Aorta (tissue), 5 donors: ENCODE measurements around the gene SLC16A10. TPM values are rescaled to one million over a fixed set of nuclear protein-coding genes. Genes with fewer than 3 reads are reported as not detected.
A peak's percentile ranks its signal among the peaks of the same experiment; 100 is the strongest.

Source experiments
- ATAC-seq: fragments of 200-7000 bp; cut with Tn5 transposase; one replicate; pipeline ENCODE4 v1.9.1; 2022; ENCODE audit warnings: moderate library complexity; ENCODE audit not compliant: low FRiP score
- DNase-seq, 2 donors: peaks; one replicate each; pipeline ENCODE4 v3.0.0-alpha.2; 2020
- H3K27ac ChIP-seq, 2 donors: one replicate each; pipeline ENCODE4 v1.5.1; 2013; ENCODE audit warnings: low read length in 2 of 2, mild to moderate bottlenecking in 2 of 2, moderate library complexity in 2 of 2, control low read depth in 1 of 2, inconsistent platforms in 1 of 2, low read depth in 1 of 2
- H3K27me3 ChIP-seq, 2 donors: one replicate each; pipeline ENCODE4 v1.6.1; 2013; ENCODE audit warnings: control low read depth in 1 of 2, low read length in 1 of 2, mild to moderate bottlenecking in 1 of 2, moderate library complexity in 1 of 2; ENCODE audit not compliant: insufficient read depth in 2 of 2, control insufficient read depth in 1 of 2
- H3K36me3 ChIP-seq, 2 donors: one replicate each; pipeline ENCODE4 v1.6.1; 2013; ENCODE audit warnings: control low read depth in 1 of 2, low read length in 1 of 2, mild to moderate bottlenecking in 1 of 2; ENCODE audit not compliant: insufficient read depth in 2 of 2, control insufficient read depth in 1 of 2
- H3K4me1 ChIP-seq, 2 donors: one replicate each; pipeline ENCODE4 v1.6.1; 2013; ENCODE audit warnings: low read length in 2 of 2, control low read depth in 1 of 2, mild to moderate bottlenecking in 1 of 2, moderate library complexity in 1 of 2; ENCODE audit not compliant: insufficient read depth in 2 of 2, control insufficient read depth in 1 of 2
- H3K4me3 ChIP-seq, 2 donors: one replicate each; pipeline ENCODE4 v1.5.1; 2013; ENCODE audit warnings: low read length in 2 of 2, control low read depth in 1 of 2, mild to moderate bottlenecking in 1 of 2
- H3K9me3 ChIP-seq: one replicate; pipeline ENCODE4 v1.6.1; 2013; ENCODE audit warnings: mild to moderate bottlenecking, low read length; ENCODE audit not compliant: control insufficient read depth
- WGBS, 2 donors: extraction: QIAGEN DNeasy Blood & Tissue Kit; methylation state at CpG; one replicate each; pipeline ENCODE4 v1.1.7; 2013; 5-methylcytosine and 5-hydroxymethylcytosine counted together
- intact Hi-C, 2 donors: fragments of 100-400 bp; cut with DNase I; formaldehyde crosslinking; loops; one replicate each; pipeline versions ENCODE4 v1.14.2 to v1.15.0; 2022
- polyA plus RNA-seq, 2 donors: library from polyadenylated mRNA; stranded (reverse); fragments of 200-250 nt; gene quantifications; one replicate each; pipeline ENCODE4 v1.2.3, GENCODE V29; 2013
- total RNA-seq, 2 donors: library from RNA; stranded (reverse); fragmentation: NEBNext Ultra II Directional; extraction: Animal tissue kit (Norgen Biotek cat#: 25700); gene quantifications; one replicate each; pipeline ENCODE4 v1.2.1, GENCODE V29; 2021
- donor health status: healthy with polysubstance abuse.
- donor health status: Bipolar disorder and iron deficiency.
- donor health status: DM: no; HTN: no; CAD: no.
- donor health status: DM: no; HTN: no; CAD: no.
- donor health status: DM: yes; HTN: yes; CAD: no.

SLC16A10 gene
- total and polyA plus RNA-seq, 4 donors = 0.05 to 13.1 (median 9.0) TPM

DNA sequence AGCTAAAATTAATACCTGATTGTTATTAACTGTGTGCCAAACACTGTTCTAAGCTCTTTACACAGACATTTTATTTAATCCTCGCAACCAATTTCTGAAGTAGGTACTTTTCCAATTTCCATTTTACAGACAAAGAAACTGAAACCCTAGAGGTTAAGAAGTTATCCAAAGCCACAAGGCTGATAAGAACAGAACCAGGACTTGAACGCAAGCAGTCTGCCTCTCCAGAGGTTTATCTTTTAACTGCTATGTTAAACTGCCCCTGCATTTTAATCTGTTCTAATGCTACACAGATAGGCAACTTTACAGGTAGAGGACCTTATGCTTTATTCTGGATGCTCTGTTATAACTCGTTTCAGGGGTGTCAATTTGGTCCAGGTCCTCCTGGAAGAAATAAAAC is 118.2 kb downstream of the SLC16A10 start:
- Histone ChIP-seq H3K4me3 (no peak overlapping the region), H3K36me3 (no peaks in the 10 kb centered on the region), H3K27me3 (no peaks in the 10 kb centered on the region), H3K27ac (no peak overlapping the region), H3K4me1 (peaks cover 0 to 5% of the 10 kb centered on the region in 2 donors), H3K9me3 (no peaks in the 10 kb centered on the region)
- DNase-seq (no peak), ATAC-seq (no peak)
- 90 to 94% methylated on average over 3 of the region's 3 CpGs for WGBS, 2 donors
- intact Hi-C loops = loop anchor here in 1 of 2 donors (10.0 kb wide), 1 partner anchor 531 kb away; no protein-coding TSS in a partner anchor

DNA sequence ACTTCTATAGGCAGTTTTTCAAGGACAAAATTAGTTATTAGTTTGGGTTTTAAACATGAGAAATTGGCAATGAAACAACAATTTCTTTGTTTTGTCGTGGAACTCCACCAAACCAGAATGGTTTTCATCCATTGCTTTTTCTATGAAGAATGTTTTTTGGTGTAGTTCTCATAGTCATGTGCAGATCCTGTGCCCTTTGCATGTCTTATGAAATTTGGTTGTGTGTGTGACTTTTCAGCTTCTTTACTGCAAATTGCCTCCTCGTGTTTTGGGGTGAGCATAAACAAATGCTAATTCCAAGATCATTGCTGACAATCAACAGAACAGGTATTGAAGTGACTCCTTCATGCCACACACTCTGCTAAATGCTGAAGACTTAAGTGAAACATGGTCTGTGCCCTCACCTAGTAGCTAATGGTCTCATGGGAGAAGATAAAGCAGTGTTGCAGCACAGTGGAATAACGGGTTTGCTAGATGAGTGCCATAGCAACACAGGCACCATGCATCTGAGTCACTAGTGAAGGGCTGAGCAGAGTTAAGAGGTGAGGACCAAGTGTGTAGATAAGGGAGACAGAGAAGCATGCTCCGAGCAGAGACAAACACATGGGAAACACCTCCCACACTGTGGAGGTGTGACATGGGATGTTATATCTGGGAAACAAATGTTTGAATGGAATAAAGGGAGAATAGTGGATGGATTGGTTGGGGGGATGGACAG is 120.0 kb downstream of the SLC16A10 start:
- intact Hi-C loops = loop anchor here in 1 of 2 donors (10.0 kb wide), 1 partner anchor 532 kb away; no protein-coding TSS in a partner anchor
- H3K36me3 ChIP-seq = no peaks in the 10 kb centered on the region
- DNase-seq (no peak), ATAC-seq (no peak)
- no peak overlapping the region for H3K27ac ChIP-seq
- no peaks in the 10 kb centered on the region for H3K9me3 ChIP-seq
- WGBS, 2 donors = 79 to 81% methylated on average over 4 of the region's 4 CpGs
- H3K4me3 ChIP-seq = no peak overlapping the region
- H3K27me3 ChIP-seq = no peaks in the 10 kb centered on the region
- peaks cover 0 to 5% of the 10 kb centered on the region in 2 donors for H3K4me1 ChIP-seq

DNA sequence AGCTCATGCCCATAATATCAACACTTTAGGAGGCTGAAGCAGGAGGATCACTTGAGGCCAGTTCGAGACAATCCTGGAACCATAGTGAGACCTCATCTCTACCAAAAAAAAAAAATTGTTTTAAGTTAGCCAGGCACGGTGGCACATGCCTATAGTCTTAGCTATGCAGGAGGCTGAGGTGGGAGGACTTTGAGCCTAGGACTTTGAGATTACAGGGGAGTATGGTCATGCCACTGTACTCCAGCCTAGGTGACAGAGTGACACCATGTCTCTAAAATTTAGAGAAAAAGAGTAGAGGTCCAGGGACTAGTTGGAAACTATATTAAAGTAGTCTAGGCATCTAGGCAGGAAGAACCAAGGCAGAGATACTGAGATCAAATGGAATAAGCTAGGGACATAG is 121.6 kb downstream of the SLC16A10 start:
- H3K27ac ChIP-seq = no peak overlapping the region
- no peaks in the 10 kb centered on the region for H3K27me3 ChIP-seq
- no peak overlapping the region for H3K4me3 ChIP-seq
- DNase-seq (no peak), ATAC-seq (no peak)
- H3K9me3 ChIP-seq = no peaks in the 10 kb centered on the region
- no peaks in the 10 kb centered on the region for H3K36me3 ChIP-seq
- peaks cover 2 to 5% of the 10 kb centered on the region in 2 donors for H3K4me1 ChIP-seq
- WGBS, 2 donors = 83 to 84% methylated on average over 2 of the region's 2 CpGs
- intact Hi-C loops = loop anchor here in 1 of 2 donors (10.0 kb wide), 1 partner anchor 534 kb away; no protein-coding TSS in a partner anchor

DNA sequence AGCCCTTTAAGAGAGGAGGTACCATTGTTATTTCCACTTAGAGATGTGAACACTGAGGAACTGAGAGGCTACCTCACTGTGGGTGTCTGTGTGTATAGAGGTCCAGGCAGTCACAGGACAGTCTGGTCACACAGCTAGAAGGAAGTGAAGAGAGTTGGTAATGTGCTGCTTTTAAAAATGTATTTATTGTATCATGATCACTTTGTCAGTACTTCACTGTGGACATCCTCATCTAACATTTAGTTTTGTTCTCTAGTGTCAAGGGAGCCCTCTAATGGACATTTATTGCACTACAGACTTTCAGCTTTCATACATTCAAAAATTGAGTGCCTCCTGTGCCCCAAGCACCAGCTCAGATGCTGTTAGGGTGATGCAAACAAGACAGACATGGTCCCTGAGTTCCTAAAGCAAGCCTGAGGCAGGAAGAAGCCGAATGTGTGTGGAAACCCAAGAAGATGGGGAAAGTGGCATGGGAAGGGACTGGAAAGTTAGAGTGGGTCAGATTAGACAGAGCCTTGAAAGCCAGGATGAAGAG is 123.0 kb downstream of the SLC16A10 start:
- H3K27ac ChIP-seq = no peak overlapping the region
- H3K4me1 ChIP-seq = peaks cover 0 to 2% of the 10 kb centered on the region in 2 donors
- no peaks in the 10 kb centered on the region for H3K9me3 ChIP-seq
- no peaks in the 10 kb centered on the region for H3K27me3 ChIP-seq
- H3K36me3 ChIP-seq = no peaks in the 10 kb centered on the region
- no peak for DNase-seq
- 39 to 43% methylated on average over 1 of the region's 1 CpG for WGBS, 2 donors
- intact Hi-C loops = loop anchor here (2.0 kb wide), 2 partner anchors 153 to 199 kb away; no protein-coding TSS in a partner anchor
- H3K4me3 ChIP-seq = no peak overlapping the region
- peak; percentile 69 for ATAC-seq

DNA sequence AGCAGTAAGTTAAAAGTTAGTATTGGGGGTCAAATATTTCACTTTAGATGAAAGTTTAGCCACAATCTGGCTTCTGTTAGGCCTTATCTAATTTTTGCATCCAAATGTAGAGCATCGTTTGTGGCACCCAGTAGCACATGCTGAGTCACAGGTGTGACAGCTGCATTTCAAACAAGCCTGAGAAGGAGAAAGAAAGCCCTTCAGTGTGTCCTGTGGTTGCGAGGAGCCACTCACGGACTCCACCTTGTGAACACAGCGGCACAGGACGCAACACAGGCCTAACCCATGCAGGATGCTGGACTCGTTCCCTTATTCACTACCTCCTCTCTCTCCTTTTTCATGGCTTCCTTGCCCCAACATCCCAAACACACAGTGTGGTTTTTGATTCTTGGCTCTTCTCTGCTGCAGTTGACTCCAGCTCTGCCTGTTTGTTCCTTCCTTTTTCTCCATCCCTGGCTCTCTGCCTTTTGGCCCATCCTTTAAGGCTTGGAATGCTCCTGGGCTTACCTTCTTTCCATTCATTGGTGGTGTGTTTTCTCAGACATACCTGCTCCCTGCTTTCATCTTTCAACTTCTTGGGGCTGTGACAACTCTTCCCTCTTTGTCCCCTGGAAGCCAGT is 124.2 kb downstream of the SLC16A10 start:
- Histone ChIP-seq H3K4me1 (peaks cover 0 to 2% of the 10 kb centered on the region in 2 donors), H3K27me3 (no peaks in the 10 kb centered on the region), H3K9me3 (no peaks in the 10 kb centered on the region), H3K36me3 (no peaks in the 10 kb centered on the region), H3K4me3 (no peak overlapping the region), H3K27ac (peak overlapping the region in 1 of 2 donors; percentile 66)
- intact Hi-C loops = loop anchor here (2.0 kb wide), 3 partner anchors 153 to 201 kb away; no protein-coding TSS in a partner anchor
- ATAC-seq (no peak), DNase-seq (no peak)
- WGBS, 2 donors = 75% methylated on average over 6 of the region's 6 CpGs

DNA sequence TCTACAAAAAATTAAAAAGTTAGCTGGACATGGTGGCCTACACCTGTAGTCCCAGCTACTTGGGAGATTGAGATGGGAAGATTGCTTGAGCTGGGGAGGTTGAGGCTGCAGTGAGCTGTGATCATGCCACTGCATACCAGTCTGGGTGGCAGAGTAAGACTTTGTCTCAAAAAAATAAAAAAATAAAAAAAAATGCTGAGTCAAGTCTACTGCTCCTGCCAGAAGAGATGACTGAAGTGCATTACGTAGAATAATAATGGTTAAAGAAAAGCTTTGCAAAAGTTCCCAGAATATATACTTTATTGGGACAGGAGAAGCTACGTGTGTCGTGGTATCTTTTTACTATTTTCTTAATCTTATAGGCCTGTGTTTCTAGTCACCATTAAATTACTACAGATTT is 125.3 kb downstream of the SLC16A10 start:
- no peak overlapping the region for H3K4me3 ChIP-seq
- intact Hi-C loops = loop anchor here in 1 of 2 donors (2.0 kb wide), 1 partner anchor 154 kb away; no protein-coding TSS in a partner anchor
- H3K36me3 ChIP-seq = no peaks in the 10 kb centered on the region
- H3K9me3 ChIP-seq = no peaks in the 10 kb centered on the region
- 6 to 20% methylated on average over 3 of the region's 3 CpGs for WGBS, 2 donors
- no peak overlapping the region for H3K27ac ChIP-seq
- ATAC-seq = no peak
- no peak for DNase-seq
- H3K27me3 ChIP-seq = no peaks in the 10 kb centered on the region
- H3K4me1 ChIP-seq = peaks cover 0 to 2% of the 10 kb centered on the region in 2 donors

DNA sequence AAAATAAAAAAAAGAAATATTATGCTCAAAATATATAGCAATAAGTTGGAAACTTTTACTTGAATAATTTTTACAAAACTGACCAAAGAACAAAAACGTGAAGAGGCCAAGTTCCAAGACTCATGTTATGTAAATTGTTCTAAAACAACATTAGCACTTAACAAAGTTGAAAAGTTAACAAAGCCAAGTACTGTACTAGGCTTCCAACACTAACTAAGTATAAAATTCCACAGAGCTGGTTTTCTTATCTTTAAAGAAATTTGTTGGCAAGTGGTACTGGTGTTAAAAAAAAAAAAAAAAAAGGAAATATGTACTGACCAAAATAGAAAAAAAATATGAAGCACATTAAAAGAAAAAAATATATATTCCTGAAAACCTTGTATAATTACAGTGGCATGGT is 127.8 kb downstream of the SLC16A10 start:
- Histone ChIP-seq H3K27ac (no peak overlapping the region), H3K36me3 (no peaks in the 10 kb centered on the region), H3K9me3 (no peaks in the 10 kb centered on the region), H3K4me1 (peaks cover 0 to 2% of the 10 kb centered on the region in 2 donors), H3K4me3 (no peak overlapping the region), H3K27me3 (no peaks in the 10 kb centered on the region)
- intact Hi-C loops = no loop called here
- 0 to 6% methylated on average over 1 of the region's 1 CpG for WGBS, 2 donors
- DNase-seq = no peak
- no peak for ATAC-seq

DNA sequence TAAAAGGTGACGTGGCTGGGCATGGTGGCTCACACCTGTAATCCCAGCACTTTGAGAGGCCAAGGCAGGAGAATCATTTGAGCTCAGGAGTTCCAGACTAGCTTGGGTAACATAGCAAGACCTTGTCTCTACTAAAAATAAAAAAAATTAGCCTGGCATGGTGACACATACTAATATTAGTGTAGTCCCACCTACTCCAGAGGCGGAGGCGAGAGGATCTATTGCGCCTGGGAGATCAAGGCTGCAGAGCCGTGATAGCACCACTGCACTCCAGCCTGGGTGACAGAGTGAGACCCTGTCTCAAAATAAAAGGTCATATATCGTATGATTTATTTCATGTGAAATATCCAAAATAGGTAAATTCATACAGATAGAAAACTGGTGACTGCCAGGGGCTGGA is 132.5 kb downstream of the SLC16A10 start:
- Histone ChIP-seq H3K9me3 (no peaks in the 10 kb centered on the region), H3K4me3 (no peak overlapping the region), H3K36me3 (no peaks in the 10 kb centered on the region), H3K27ac (no peak overlapping the region), H3K4me1 (peaks cover 0 to 2% of the 10 kb centered on the region in 2 donors), H3K27me3 (no peaks in the 10 kb centered on the region)
- 91 to 93% methylated on average over 6 of the region's 6 CpGs for WGBS, 2 donors
- intact Hi-C loops = no loop called here
- DNase-seq (no peak), ATAC-seq (no peak)
